ENCODE data around the gene ARID3B. TPM values are rescaled to one million over a fixed set of nuclear protein-coding genes. Genes with fewer than 3 reads are reported as not detected.
A peak's percentile ranks its signal among the peaks of the same experiment; 100 is the strongest.

Gene ARID3B
- polyA plus RNA-seq, 2 of the 4 experiments (the other 2 are of a cell fraction): 2.3 TPM

GRCh38 chr15:74530771-74531143, 10.3 kb upstream of the ARID3B start:
- no peak for TF ChIP-seq HMGXB4 (CRISPR knock-in tag; IDR thresholded peaks at IDR 0.05; ENCODE audit: borderline replicate concordance)
- no peak for TF ChIP-seq CHD4 (IDR thresholded peaks at IDR 0.05; ENCODE audit: borderline replicate concordance)
- TF ChIP-seq ZNF302 (CRISPR knock-in tag; IDR thresholded peaks at IDR 0.05): no peak
- no peak for TF ChIP-seq JUN (IDR thresholded peaks at IDR 0.05)
- TF ChIP-seq NR3C1 (IDR thresholded peaks at IDR 0.05): no peak
- TF ChIP-seq MYC (IDR thresholded peaks at IDR 0.05; ENCODE audit: borderline replicate concordance, low read length): no peak
- no peak for TF ChIP-seq HOXB5 (CRISPR knock-in tag; IDR thresholded peaks at IDR 0.05)
- TF ChIP-seq PHF8 (IDR thresholded peaks at IDR 0.05; ENCODE audit: borderline replicate concordance, low read depth): no peak
- TF ChIP-seq FOXS1 (CRISPR knock-in tag; IDR thresholded peaks at IDR 0.05): no peak
- no peak for TF ChIP-seq HES2 (IDR thresholded peaks at IDR 0.05)
- TF ChIP-seq HEYL (CRISPR knock-in tag; IDR thresholded peaks at IDR 0.05): no peak
- TF ChIP-seq E2F6 (IDR thresholded peaks at IDR 0.05; ENCODE audit: borderline replicate concordance, low read depth): no peak
- Histone ChIP-seq H3K4me3 (no peak overlapping the region), H3K4me2 (no peak overlapping the region), H3K27ac (no peak overlapping the region), H3K4me1 (peaks cover 21% of the 10 kb centered on the region), H3K9me3 (no peaks in the 10 kb centered on the region)
- CTCF ChIA-PET: interaction anchor here (0.7 to 1.4 kb wide), 3 partner anchors 15 to 156 kb away, joined by 3 read pairs; no protein-coding TSS in a partner anchor
- 87% methylated on average over 2 of the region's 2 CpGs for WGBS (ENCODE audit: missing lambda C conversion rate)
- FAIRE-seq: no peak
- POLR2A ChIA-PET: interaction anchor here (0.7 kb wide), 1 partner anchor 10 kb away, joined by 4 read pairs; the partner anchor contains the start of gene ARID3B
- no peak; a peak in 1 of 6 replicates for ATAC-seq
- no peak for DNase-seq (ENCODE audit: low read depth in 1 of 2, low spot score in 1 of 2)

GRCh38 chr15:74531144-74531811, 9.7 kb upstream of the ARID3B start:
- ChIA-PET POLR2A (no interaction called here), CTCF (interaction anchor here (1.4 kb wide), 1 partner anchor 157 kb away, joined by 3 read pairs; no protein-coding TSS in a partner anchor)
- Histone ChIP-seq H3K27ac (no peak overlapping the region; a peak in 1 of 6 replicates), H3K4me2 (0 out of 3 replicates have a peak overlapping the region, but pooled peaks have one; percentile 20), H3K4me1 (peaks cover 16% of the 10 kb centered on the region), H3K4me3 (no peak overlapping the region), H3K9me3 (no peaks in the 10 kb centered on the region)
- peak in 1 of 2 experiments; percentile 60; a peak in 3 of 6 replicates for ATAC-seq
- no peak for DNase-seq (ENCODE audit: low read depth in 1 of 2, low spot score in 1 of 2)
- TF ChIP-seq NFE2L2 (conservative IDR thresholded peaks at IDR 0.05; ENCODE audit: low read length) (no peak), CBX2 (IDR thresholded peaks at IDR 0.05; ENCODE audit: borderline replicate concordance, low read depth) (no peak), PHF8 (IDR thresholded peaks at IDR 0.05; ENCODE audit: borderline replicate concordance, low read depth) (no peak), ATOH8 (CRISPR knock-in tag; IDR thresholded peaks at IDR 0.05; ENCODE audit: low read depth) (no peak), EHMT2 (IDR thresholded peaks at IDR 0.05; ENCODE audit: low read depth) (no peak), NR3C1 (IDR thresholded peaks at IDR 0.05) (no peak), HDAC2 (IDR thresholded peaks at IDR 0.05) (no peak)
- no peak for FAIRE-seq
- WGBS (ENCODE audit: missing lambda C conversion rate): 21% methylated on average over 4 of the region's 4 CpGs

- ATAC-seq: no peak
- POLR2A ChIA-PET: no interaction called here
- WGBS (ENCODE audit: missing lambda C conversion rate): 69% methylated on average over 3 of the region's 3 CpGs
- TF ChIP-seq HOXB13 (CRISPR knock-in tag; IDR thresholded peaks at IDR 0.05; ENCODE audit: low read depth) (no peak), FOSL2 (IDR thresholded peaks at IDR 0.05) (no peak), FOSL2 (CRISPR knock-in tag; IDR thresholded peaks at IDR 0.05) (no peak), NPAS2 (CRISPR knock-in tag; IDR thresholded peaks at IDR 0.05; ENCODE audit: borderline replicate concordance) (no peak), PBX3 (IDR thresholded peaks at IDR 0.05) (no peak), MAX (IDR thresholded peaks at IDR 0.05) (no peak), ESRRA (IDR thresholded peaks at IDR 0.05; ENCODE audit: borderline replicate concordance, low read length) (no peak), NFE2L2 (conservative IDR thresholded peaks at IDR 0.05; ENCODE audit: low read length) (no peak), TFCP2L1 (CRISPR knock-in tag; IDR thresholded peaks at IDR 0.05) (no peak), SMC3 (IDR thresholded peaks at IDR 0.05) (no peak)
Observed at GRCh38 chr15:74535388-74536084, 5.5 kb upstream of the ARID3B start.

More at GRCh38 chr15:74535388-74536084, 5.5 kb upstream of the ARID3B start:
- CTCF ChIA-PET: interaction anchor here (1.4 kb wide), 2 partner anchors 86 kb away, joined by 4 to 6 read pairs; no protein-coding TSS in a partner anchor
- FAIRE-seq: no peak
- no peaks in the 10 kb centered on the region for H3K9me3 ChIP-seq
- H3K27ac ChIP-seq: no peak overlapping the region
- no peak overlapping the region for H3K4me3 ChIP-seq
- no peak overlapping the region for H3K4me2 ChIP-seq
- H3K4me1 ChIP-seq: peaks cover 16% of the 10 kb centered on the region; the same call in 2 of the 3 replicates
- no peak for DNase-seq (ENCODE audit: low read depth in 1 of 2, low spot score in 1 of 2)

Data from A549 (cell line).